ENCODE results near the gene PEAK1.

PEAK1 gene

GRCh38 chr15:77173487-77173886, 246.4 kb downstream of the PEAK1 start:
- Histone ChIP-seq H3K9ac (ENCODE audit: low read length) (no peak overlapping the region), H3K4me3 (ENCODE audit: insufficient read depth, low read length, poor library complexity, severe bottlenecking) (no peak overlapping the region), H3K27ac (ENCODE audit: low read depth, low read length) (no peak overlapping the region), H4K20me1 (ENCODE audit: low read depth, low read length) (no peaks in the 10 kb centered on the region), H3K4me2 (ENCODE audit: low read depth, low read length, poor library complexity, severe bottlenecking) (no peak overlapping the region), H3K36me3 (ENCODE audit: low read length) (no peaks in the 10 kb centered on the region), H3K9me3 (ENCODE audit: insufficient read depth, low read length) (no peaks in the 10 kb centered on the region), H2AFZ (ENCODE audit: low read depth, low read length, severe bottlenecking) (no peak overlapping the region), H3K27me3 (ENCODE audit: low read length) (no peaks in the 10 kb centered on the region), H3K9me2 (replicated peaks; ENCODE audit: insufficient read depth, low read length) (no peaks in the 10 kb centered on the region), H3F3A (ENCODE audit: insufficient read depth) (no peaks in the 10 kb centered on the region), H3K79me2 (ENCODE audit: insufficient read depth, low read length) (no peaks in the 10 kb centered on the region)
- TF ChIP-seq, protein P1, sequence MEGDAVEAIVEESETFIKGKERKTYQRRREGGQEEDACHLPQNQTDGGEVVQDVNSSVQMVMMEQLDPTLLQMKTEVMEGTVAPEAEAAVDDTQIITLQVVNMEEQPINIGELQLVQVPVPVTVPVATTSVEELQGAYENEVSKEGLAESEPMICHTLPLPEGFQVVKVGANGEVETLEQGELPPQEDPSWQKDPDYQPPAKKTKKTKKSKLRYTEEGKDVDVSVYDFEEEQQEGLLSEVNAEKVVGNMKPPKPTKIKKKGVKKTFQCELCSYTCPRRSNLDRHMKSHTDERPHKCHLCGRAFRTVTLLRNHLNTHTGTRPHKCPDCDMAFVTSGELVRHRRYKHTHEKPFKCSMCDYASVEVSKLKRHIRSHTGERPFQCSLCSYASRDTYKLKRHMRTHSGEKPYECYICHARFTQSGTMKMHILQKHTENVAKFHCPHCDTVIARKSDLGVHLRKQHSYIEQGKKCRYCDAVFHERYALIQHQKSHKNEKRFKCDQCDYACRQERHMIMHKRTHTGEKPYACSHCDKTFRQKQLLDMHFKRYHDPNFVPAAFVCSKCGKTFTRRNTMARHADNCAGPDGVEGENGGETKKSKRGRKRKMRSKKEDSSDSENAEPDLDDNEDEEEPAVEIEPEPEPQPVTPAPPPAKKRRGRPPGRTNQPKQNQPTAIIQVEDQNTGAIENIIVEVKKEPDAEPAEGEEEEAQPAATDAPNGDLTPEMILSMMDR (IDR thresholded peaks at IDR 0.05; ENCODE audit: insufficient read depth, low read length, poor library complexity, severe bottlenecking), result no peak
- TF ChIP-seq EZH2phosphoT487 (conservative IDR thresholded peaks at IDR 0.05; ENCODE audit: low read length), result no peak

DNA sequence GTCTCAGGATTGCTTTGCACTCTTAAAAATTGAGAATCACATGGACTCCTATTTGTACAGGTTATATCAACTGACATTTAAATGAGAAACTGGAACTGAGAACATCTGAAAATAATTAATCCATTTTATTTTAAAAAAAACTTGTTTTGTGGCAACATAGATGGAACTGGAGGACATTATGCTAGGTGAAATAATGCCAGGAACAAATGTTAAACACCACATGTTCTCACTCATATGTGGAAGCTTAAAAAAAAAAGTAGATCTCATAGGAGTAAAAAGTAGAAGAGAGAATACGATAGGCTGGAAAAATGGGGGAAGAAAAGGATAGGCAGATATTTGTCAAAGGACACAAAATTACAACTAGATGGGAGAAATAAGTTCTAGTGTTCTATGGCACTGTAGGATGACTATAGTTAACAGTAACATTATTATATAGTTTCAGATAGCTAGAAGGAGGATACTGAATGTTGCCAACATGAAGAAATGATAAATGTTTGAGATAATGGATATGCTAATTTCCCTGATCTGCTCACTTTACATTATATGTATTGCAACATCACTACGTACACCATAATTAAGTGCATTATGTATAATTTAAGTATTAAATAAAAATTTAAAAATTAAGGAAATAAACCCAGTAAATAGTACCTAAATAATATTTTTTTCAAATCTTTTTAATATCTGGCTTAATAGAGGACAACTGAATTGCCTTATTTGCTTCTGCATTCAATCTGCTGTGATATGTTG, 248.5 kb downstream of the PEAK1 start:
- Histone ChIP-seq H3K36me3 (ENCODE audit: low read length) (no peaks in the 10 kb centered on the region), H3K79me2 (ENCODE audit: insufficient read depth, low read length) (no peaks in the 10 kb centered on the region), H2AFZ (ENCODE audit: low read depth, low read length, severe bottlenecking) (no peak overlapping the region), H3F3A (ENCODE audit: insufficient read depth) (no peaks in the 10 kb centered on the region), H4K20me1 (ENCODE audit: low read depth, low read length) (no peaks in the 10 kb centered on the region), H3K27me3 (ENCODE audit: low read length) (no peaks in the 10 kb centered on the region), H3K4me3 (ENCODE audit: insufficient read depth, low read length, poor library complexity, severe bottlenecking) (no peak overlapping the region), H3K4me2 (ENCODE audit: low read depth, low read length, poor library complexity, severe bottlenecking) (no peak overlapping the region), H3K9me2 (replicated peaks; ENCODE audit: insufficient read depth, low read length) (no peaks in the 10 kb centered on the region), H3K9ac (ENCODE audit: low read length) (no peak overlapping the region), H3K9me3 (ENCODE audit: insufficient read depth, low read length) (no peaks in the 10 kb centered on the region), H3K27ac (ENCODE audit: low read depth, low read length) (no peak overlapping the region)
- TF ChIP-seq, protein P1 (IDR thresholded peaks at IDR 0.05; ENCODE audit: insufficient read depth, low read length, poor library complexity, severe bottlenecking), result no peak
- no peak for TF ChIP-seq EZH2phosphoT487 (conservative IDR thresholded peaks at IDR 0.05; ENCODE audit: low read length)

- H3K9me2 ChIP-seq (replicated peaks; ENCODE audit: insufficient read depth, low read length), result no peaks in the 10 kb centered on the region
- no peak overlapping the region for H3K4me2 ChIP-seq (ENCODE audit: low read depth, low read length, poor library complexity, severe bottlenecking)
- no peaks in the 10 kb centered on the region for H3K36me3 ChIP-seq (ENCODE audit: low read length)
- no peaks in the 10 kb centered on the region for H4K20me1 ChIP-seq (ENCODE audit: low read depth, low read length)
- no peak overlapping the region for H3K4me3 ChIP-seq (ENCODE audit: insufficient read depth, low read length, poor library complexity, severe bottlenecking)
- TF ChIP-seq EZH2phosphoT487 (conservative IDR thresholded peaks at IDR 0.05; ENCODE audit: low read length), result no peak
- TF ChIP-seq, protein P1 (IDR thresholded peaks at IDR 0.05; ENCODE audit: insufficient read depth, low read length, poor library complexity, severe bottlenecking), result no peak
- no peaks in the 10 kb centered on the region for H3F3A ChIP-seq (ENCODE audit: insufficient read depth)
- no peak overlapping the region for H3K9ac ChIP-seq (ENCODE audit: low read length)
- no peak overlapping the region for H2AFZ ChIP-seq (ENCODE audit: low read depth, low read length, severe bottlenecking)
- no peaks in the 10 kb centered on the region for H3K27me3 ChIP-seq (ENCODE audit: low read length)
- H3K79me2 ChIP-seq (ENCODE audit: insufficient read depth, low read length), result no peaks in the 10 kb centered on the region
- no peaks in the 10 kb centered on the region for H3K9me3 ChIP-seq (ENCODE audit: insufficient read depth, low read length)
- no peak overlapping the region for H3K27ac ChIP-seq (ENCODE audit: low read depth, low read length)
Measured at GRCh38 chr15:77168616-77169015, 251.3 kb downstream of the PEAK1 start.

Measured in SU-DHL-6 (cell line).